Measurements from ENCODE around the gene VAX1.

DNA sequence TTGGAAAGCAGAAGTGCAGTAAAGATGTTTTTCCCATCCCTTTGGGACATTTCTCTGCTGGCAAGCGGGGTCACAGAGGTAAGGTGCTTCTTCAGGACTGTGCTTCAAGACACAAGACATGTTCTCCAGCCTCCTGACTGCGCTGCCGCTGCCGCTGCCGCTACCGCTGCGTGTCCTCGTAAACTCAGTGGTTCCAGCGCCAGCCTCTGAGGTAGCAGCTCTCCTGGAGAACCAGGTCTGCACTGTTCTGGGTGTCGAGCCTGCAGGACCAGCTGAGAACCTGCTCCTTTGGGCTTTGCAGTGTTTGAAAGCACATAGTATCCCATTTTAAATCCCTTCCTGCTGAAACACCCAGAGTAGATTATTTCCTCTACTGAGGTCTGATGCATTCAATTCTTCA lies 46.2 kb upstream of the VAX1 start:
- TF ChIP-seq EZH2phosphoT487 (IDR thresholded peaks at IDR 0.05; ENCODE audit: borderline replicate concordance): no peak
- TF ChIP-seq, protein P1, sequence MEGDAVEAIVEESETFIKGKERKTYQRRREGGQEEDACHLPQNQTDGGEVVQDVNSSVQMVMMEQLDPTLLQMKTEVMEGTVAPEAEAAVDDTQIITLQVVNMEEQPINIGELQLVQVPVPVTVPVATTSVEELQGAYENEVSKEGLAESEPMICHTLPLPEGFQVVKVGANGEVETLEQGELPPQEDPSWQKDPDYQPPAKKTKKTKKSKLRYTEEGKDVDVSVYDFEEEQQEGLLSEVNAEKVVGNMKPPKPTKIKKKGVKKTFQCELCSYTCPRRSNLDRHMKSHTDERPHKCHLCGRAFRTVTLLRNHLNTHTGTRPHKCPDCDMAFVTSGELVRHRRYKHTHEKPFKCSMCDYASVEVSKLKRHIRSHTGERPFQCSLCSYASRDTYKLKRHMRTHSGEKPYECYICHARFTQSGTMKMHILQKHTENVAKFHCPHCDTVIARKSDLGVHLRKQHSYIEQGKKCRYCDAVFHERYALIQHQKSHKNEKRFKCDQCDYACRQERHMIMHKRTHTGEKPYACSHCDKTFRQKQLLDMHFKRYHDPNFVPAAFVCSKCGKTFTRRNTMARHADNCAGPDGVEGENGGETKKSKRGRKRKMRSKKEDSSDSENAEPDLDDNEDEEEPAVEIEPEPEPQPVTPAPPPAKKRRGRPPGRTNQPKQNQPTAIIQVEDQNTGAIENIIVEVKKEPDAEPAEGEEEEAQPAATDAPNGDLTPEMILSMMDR (conservative IDR thresholded peaks at IDR 0.05; ENCODE audit: low read length): no peak

Data from Loucy (cell line).